ENCODE results near the gene FAM83C.

GRCh38 chr20:35246723-35247122 is 45.5 kb downstream of the FAM83C start:
- TF ChIP-seq EZH2phosphoT487 (IDR thresholded peaks at IDR 0.05; ENCODE audit: insufficient read depth, low read depth) (no peak), EZH2 (IDR thresholded peaks at IDR 0.05; ENCODE audit: insufficient read depth, poor library complexity, severe bottlenecking) (no peak)

Measured in GM23248 (cell line).